NCI-H2081 (cell line): ENCODE measurements around the gene ROM1.
A peak's percentile ranks its signal among the peaks of the same experiment; 100 is the strongest.
"Not testable (repeated sequence)": the region's sequence is repeated elsewhere in the genome, so short reads cannot be mapped to it uniquely, and the experiment has no call there.

Source experiments
- DNase-seq, 2 experiments: peaks; one replicate each; lab custom pipeline; 2025; lab: John Stamatoyannopoulos, UW

ROM1 gene, protein sequence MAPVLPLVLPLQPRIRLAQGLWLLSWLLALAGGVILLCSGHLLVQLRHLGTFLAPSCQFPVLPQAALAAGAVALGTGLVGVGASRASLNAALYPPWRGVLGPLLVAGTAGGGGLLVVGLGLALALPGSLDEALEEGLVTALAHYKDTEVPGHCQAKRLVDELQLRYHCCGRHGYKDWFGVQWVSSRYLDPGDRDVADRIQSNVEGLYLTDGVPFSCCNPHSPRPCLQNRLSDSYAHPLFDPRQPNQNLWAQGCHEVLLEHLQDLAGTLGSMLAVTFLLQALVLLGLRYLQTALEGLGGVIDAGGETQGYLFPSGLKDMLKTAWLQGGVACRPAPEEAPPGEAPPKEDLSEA

DNA sequence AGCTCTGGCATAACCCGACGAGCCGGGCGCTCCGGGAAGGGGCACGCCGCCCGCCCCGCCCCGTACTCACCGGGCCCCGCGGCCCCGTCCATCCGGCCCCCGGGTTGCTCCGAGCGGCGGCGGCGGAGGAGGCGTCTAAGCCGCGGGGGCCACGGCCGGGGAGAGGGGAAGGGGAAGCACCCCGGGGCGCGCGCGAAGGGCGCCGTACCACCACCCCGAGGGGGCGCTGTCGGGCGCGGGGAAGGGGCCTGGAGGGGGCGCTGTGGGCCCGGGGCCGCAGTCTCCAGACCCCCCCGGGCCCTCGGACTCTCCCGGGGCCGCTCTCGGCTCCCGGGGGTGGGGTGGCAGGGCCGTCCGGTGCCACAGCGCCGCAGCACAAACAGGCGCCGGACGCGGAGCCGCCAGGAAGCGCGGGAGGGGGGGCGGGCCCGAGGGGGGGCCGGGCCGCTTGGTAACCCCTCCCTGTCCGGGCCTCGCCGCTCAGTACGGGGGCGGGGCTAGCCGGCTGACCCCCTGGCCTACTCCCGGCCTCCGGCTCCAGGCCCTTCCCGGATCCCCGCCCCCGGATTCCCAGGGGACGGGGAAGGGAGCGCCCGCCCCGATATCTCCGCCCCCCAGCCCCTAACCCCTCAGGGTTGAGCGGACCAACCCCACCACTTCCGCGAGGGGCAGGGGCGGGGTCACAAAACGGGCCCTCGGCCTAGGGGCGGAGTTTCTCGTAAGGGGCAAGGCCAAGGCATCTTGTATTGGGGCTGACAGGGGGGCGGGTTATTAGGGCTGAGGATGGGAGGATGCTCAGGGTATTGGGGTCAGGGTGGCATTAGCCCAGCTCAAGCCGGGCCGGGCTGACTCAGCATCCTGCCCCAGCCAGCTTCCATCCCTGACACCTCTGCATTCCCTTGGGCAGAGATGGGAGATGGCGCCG, at the start of gene ROM1, which contains the start of gene EML3:
Gene ROM1 (plus strand): TSS at position 892 of the 925 bp plus-strand sequence. CDS start 25 bp downstream, at position 917.
Gene EML3 (minus strand): TSS at position 410 of the 925 bp plus-strand sequence. CDS start 318 bp downstream, at position 92.
- DNase-seq: peak; percentile 63 to 67

DNA sequence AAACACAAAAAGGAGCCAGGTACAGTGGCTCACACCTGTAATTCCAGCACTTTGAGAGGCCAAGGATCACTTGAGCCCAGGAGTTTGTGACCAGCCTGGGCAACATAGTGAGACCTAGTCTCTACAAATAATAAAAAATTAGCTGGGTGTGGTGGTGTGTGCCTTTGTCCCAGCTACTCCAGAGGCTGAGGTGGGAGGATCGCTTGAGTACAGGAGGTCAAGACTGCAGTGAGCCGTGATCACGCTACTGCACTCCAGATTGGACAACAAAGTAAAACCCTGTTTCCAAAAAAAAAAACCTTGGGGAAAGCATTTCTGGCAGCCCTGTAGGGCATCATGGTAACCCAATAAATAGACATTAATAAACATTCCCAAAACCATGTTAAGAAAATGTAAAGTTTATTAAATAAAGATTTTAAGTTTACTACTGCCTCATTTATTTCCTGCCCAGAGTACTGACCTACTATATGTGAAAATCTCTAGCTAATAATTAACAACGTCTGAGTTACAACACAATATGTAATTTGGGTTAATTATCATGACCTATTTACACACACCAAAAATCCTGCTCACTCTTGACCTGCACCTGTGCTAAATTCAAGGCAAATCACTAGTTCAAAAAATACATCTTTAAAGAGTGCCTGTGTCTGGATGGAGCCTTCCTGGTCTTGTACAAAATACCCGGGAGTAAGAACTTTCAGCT, 47.8 kb upstream of the ROM1 start:
- no peak for DNase-seq

DNA sequence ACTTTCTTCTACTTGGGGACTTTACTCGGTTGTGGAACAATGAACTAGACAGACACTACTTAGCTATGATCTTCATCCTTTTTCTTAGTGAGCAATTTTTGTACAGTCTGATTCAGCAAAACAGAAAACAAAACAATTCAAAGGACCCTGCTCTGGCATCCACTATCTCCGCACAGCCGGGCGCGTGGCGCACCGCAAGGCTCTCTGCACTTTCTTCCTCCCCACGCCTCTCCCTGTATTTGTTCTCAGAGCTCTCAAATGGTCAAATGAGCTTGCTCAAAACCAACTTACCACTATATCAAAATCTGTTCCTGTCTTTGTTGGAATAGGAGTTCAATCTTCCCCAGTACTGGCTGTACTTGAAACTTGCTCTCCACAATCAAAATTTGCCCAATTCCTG, 46.8 kb upstream of the ROM1 start:
- DNase-seq: no peak

DNA sequence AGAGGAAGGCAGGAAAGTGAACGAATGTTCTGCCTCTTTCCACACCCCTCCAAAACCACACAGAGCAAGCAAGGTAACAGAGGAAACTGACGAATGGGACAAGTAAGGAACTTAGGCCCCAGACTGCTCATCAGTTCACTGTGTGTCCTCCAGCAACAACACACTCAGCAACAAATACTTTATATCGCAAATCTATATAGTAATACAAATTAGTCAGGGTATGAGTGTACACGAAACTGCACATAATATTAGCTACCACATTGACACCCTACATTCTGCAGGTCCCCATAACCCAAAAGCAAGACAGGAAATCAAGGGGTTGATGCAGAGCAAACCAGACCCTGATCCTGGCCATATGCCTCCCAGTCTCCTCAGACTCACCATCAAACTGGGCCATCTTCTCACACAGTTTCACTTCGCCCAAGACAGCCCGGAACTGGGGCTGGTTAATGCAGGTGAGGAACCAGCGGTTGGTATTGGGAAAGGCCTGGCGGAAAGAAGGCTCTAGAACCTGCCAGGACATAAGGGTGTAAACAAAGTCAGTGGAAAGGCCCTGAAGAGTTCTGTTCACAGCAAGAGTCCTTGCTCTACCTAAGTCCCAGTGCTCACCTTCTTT, 45.9 kb upstream of the ROM1 start:
- DNase-seq: no peak

DNA sequence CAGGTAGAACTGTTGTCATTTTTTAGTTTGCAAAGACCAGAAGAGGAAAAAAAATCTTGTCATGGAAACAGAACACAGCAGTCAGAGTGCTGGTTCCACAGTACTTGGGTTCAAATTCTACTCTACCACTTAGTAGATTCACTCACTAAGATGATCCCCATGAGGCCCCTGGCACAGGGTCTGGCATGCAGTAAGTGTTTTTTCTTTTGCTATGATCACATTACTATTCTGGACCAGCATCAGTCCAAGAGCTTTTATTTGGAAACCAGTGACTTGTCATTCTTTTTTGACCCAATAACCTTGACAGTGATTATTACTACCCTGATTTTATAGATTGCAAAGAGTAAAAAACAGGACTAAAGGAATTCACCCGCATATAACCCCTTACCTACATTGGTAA, 43.4 kb upstream of the ROM1 start:
- DNase-seq: no peak

DNA sequence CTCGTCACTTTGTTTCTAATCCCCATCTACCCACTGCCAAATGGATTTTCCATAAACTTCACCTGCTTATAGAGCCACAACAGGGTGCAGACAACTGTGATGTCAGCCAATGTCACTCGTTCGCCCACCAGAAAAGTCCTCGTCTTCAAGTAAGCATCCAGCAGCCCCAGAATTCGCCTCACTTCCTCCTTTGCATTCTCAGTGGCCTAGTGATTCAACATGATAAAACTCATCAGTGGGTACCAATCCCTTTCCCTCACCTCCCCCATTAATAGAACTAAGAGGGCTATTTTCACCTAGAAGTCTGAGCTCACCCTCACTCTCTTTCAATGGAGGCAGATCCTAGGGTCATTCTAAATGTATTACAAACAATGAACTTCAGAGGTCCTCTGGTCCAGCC, 42.2 kb upstream of the ROM1 start:
- DNase-seq: not testable (repeated sequence)

DNA sequence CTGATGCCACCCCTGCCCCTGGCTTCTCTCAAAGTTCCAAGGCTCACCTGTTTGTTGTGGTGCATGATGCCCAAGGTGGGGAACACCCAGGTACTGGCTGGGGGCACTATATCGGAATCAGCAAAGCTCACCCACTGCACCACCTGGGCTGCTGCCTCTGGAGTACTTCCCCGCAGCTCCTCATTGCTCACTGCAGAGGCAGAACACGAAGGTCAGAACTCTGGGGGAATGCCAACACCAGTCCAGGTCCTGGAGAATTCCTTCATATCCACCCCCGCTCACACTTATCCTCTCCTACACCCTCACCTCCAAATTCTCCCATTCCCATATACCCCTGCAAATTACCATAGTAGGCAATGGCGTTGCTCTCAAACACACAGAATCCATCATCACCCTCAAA, 41.6 kb upstream of the ROM1 start:
- not testable (repeated sequence) for DNase-seq

DNA sequence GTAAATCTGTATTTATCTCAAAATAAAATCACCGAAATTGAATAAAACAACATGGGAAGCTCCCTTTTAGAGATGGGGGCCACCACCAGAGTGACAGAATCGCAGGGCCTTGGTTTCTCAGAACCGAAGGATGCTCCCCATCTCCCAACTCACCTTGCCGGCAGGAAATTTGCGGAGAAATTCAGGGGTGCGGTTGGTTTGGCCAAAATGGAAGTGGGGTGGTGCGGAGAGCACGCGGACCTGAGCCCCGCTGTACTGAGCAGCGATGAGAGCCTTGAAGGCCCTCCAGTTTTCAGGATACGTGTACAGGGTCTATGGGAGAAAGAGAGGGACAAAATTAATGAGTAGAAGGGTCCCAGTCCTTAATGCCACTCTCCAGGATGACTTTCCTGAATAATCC, 40.6 kb upstream of the ROM1 start:
- no peak for DNase-seq

DNA sequence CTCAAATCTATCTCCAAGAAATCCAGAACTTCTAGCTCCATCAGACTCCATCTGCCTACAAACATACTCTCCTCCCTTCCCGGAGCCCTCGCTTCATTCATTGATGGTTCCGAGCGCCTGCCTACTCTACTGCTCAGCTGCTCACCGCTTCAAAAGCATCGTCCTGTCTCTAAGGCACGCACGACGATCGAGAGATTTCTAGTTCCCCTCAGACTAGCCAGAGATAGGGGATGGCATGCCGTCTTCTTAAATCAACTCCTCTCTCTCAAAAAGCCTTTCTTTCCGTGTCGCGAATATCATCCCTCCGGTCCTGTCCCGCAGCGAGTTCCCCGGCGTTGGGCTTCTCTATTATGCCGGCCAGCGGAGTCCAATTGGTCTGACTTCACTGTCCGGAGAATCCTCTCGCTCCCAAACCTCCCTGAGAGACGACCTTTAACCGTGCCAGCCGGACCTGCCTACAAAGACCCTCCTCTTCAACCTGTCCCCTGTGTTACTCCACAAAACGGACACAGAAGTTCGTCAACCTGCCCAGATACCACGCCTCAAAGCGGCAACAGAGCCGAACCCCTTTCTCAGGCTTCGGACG, 40.0 kb upstream of the ROM1 start:
- DNase-seq: peak in 1 of 2 experiments; percentile 25

DNA sequence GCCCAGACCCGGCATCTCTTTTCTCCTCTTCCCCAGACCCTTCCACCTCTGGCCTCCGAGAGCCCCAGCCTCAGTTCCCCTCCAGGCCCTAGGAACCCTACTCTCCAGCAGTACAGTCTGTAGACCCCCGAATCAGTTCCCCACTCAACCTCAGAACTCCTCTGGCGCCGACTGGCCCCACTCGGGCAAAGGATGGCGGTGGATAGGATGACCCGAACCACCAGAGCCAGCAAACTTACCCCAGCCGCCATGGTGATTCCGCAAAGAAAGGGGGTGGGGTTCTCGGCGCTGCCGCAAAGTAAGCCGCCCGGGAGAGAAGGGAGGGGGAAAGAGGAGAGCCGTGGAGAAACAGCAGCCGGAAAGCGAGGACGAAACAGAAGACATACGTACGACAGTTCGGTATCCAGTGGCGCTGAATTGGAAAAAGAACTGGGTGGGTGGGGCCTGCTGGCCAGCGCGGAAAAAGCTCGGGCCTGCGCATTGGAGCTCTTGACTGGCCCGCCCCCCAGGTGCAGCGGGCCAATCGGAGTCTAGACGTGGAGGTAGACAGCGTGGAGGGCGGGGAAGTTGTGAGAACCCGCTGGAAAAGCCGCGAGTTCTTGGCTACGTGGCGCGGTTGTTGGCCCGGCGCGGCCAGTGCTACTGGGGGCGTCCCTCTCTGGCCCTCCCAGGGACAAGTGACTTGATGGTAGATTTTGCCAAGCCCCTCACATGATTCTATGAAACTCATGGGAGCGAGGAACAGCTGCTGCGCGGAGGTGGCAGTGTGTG, 39.3 kb upstream of the ROM1 start, which contains the start of gene EEF1G:
Gene EEF1G (minus strand): TSS at position 300 of the 771 bp plus-strand sequence. CDS start 49 bp downstream, at position 251.
- DNase-seq: peak; percentile 99

DNA sequence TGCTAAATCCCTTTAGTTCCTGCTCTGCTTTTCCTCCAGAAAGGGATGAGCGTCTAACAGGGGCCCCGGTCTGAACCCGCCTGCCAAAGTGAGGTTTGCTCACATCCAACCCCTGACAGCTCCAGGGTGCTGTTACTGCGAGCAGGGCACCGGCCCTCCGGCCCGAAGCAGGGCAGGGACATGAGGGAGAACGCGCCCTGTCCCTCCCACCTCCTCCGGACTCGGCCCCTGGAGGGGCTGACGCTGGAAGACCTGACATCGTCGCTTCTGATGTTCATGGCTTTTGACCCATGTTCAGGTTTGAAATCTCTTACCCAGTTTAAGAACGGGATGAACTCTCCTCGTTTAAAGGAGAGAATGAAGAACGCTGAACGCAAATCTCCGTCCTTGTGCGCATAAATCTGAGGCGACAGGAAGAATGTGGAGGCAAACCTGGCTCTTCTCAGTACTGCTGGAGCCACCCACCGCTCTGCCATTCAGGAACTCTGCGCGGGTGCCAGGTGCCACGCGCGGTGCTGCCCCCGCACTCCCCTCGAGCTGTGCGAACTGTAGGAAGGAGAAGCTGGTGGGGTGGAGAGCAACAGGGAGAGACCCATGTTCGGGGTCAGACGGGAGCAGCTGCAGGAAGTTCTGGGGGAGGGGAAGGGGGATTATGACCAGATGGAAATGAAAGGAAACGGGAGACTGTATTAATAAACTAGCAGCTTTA, 38.5 kb upstream of the ROM1 start:
- DNase-seq: peak; percentile 18 to 44

DNA sequence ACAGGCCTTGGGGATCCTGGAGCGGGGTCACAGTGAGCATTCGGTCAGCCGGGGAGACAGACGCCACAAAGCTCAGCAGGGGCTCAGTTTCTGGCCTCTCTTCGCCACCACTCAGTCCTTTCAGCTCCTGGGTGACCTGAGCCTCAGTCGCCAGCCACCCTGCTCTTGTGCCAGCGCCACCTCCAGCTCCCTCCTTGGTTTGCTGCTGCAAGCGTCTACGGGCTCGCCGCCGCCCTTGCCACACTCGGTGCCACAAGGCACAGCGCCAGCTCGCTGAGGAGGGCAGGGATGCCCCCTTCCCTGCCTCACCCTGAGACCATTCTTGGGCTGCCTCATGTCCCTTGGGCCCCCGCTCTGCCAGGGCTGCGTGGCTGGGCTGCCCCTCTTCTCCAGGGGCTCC, 37.9 kb upstream of the ROM1 start:
- DNase-seq: peak in 1 of 2 experiments; percentile 24

DNA sequence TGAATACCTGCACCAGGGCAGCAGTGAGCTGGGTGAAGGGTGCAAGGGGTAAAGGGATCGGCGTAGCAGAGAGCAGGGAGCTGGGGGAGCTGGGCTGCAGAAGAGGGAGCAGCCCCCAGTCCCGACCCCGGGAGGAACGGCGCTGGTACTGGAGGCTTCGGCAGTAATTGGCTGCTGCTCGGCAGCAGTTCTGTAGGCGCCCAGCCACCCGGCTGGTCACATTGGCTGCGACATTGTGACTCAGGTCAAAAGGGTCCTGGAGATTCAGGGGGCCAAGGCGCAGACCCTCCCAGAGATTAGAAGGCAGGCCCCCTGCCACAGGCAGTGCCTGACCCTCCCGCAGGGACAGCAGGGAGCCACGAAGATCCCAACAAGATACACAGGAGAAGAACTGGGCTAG, 37.2 kb upstream of the ROM1 start:
- no peak for DNase-seq

DNA sequence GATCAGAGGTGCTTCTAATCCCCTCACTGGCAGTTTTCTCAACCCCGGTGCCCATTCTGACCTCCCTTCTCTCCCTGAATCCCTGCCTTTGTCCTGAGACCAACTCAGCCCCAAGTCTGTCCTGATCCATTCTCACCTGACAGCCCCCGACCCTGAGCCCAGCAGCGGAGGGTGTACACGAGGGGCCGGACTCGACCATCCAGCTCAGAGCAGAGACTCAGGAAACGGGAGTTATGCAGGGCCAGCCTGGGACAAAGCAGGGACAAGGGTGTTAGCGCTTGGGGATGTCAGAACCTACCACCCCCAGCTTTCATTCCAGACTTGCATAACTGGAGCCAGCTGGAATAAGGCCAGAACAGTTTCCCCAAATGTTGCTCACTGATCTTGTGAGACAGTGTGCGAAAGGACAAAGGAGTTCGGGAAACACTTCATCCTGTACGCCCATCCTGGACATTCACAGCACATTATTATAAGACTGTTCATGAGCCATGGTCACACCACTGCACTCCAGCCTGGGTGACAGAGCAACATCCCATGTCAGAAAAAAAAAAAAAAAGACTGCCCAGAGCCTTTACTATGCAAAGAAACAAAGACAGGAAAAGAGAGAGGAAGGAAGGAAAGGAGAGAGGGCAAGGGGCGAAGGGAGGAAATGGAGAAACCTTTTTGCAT, 35.9 kb upstream of the ROM1 start:
- no peak for DNase-seq

DNA sequence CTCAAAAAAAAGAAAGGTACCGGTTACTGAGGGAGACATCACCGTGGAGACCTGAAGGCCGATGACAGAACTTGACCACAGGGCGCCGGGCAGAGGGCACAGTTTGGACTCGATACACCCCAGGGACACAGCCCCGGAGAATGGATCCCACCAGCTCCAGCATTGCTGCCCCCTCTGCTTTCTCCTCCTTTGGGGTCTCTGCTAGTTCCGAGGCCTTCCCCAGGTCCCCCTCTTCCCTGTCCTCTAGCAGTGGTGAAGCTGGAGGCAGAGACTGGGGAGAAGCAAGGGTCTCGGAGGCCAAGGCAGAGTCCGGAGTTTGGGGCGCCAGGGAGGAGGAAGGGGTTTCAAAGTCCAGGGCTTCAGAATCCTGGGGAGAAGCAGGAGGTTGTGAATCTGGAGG, 34.5 kb upstream of the ROM1 start:
- DNase-seq: no peak

DNA sequence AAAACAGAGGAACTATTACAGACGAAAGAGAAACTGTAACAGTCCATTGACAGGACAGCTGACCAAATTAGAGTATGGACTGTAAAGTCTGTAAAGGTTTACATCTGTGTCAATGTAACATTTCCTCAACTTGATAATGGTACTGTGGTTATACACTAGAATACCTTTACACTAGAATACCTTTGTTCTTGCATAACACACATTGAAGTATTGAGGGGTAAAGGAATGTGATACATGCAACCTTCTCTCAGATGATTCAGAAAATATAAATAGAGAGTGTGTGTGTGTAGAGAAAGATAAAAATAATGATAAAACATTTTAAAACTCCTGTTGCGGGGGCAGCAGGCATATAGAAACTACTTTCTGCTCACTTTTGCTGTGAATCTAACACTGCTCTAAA, 33.8 kb upstream of the ROM1 start:
- no peak for DNase-seq

DNA sequence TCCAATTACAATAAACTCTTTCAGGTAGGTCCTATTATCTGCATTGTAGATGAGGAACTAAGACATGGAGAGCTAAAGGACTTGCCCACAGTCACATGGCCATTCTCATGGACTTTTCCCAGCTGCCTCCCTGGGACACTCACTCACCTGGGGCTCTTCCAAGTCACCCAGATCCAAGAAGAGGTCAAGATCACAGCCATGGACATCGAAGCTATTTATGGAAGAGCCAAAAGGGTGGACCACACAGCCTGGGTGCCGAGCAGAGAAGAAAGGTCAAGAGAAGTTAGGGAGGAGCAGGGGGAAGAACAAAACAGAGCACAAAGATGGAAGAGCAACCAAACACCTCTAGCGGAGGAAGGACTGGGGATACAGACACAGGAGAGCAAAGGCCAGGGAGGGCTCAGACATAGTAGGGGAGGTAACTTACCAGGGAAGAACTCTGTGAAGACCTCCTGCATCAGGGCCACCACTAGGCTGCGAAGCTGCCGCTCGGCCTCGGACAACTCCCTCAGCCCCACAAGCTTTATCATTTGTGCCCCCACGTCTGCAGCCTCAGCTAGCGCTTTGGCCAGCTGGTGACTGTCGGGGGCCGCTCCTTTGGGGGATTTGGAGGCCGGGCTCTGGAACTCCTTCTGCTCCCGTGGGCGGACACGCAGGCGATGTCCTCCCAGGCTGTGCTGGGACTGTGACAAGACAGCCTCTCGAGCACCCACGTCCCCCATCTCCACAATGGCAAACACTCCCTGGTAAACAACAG, 31.9 kb upstream of the ROM1 start:
- DNase-seq: no peak

DNA sequence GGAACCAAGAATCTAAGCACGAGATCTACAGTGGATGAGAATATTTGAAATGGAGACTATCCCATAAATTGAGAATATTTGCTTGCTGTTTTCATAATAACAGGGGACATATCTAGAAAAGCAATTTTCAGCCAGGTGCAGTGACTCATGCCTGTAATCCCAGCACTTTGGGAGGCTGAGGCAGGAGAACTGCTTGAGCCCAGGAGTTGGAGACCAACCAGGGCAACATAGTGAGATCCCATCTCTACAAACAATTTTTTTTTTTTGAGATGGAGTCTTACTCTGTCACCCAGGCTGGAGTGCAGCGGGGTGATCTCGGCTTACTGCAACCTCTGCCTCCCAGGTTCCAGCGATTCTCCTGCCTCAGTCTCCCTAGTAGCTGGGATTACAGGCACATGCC, 31.3 kb upstream of the ROM1 start:
- not testable (repeated sequence) for DNase-seq

DNA sequence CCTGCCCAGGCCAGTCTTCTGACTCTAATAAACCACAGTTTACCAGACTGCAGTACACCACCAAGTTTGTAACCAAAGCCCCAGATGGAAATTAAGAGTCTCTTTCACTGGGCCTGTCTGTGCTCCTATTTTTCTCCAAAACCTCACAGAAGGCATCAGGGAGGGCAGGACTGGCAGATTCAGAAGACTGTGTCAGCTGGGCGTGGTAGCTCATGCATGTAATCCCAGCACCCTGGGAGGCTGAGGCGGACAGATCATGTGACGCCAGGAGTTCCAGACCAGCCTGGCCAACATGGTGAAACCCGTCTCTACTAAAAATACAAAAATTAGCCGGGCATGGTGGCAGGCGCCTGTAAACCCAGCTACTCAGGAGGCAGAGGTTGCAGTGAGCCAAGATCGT, 27.7 kb upstream of the ROM1 start:
- DNase-seq: not testable (repeated sequence)
